Transverse colon (tissue), 4 donors: ENCODE results near the gene RASAL2. TPM values are rescaled to one million over a fixed set of nuclear protein-coding genes. Genes with fewer than 3 reads are reported as not detected.

Experiments
- DNase-seq: peaks from one replicate; pipeline ENCODE4 v3.0.0-alpha.2; 2019
- H3K27ac ChIP-seq, 4 donors: fragments of 200-600 bp; sonication (generic); 2 replicates each; pipeline ENCODE4 v1.5.1; 2016 to 2018; ENCODE audit warnings: inconsistent platforms in 4 of 4
- H3K27me3 ChIP-seq: fragments of 200-600 bp; sonication (generic); 2 replicates; pipeline ENCODE4 v1.5.1; 2017; ENCODE audit warnings: inconsistent platforms
- H3K36me3 ChIP-seq, 4 donors: fragments of 200-600 bp; sonication (generic); 2 replicates each; pipeline ENCODE4 v1.5.1; 2017 to 2019; ENCODE audit warnings: inconsistent platforms in 4 of 4
- H3K4me1 ChIP-seq, 4 donors: fragments of 200-600 bp; sonication (generic); 2 replicates each; pipeline ENCODE4 v1.5.1; 2017 to 2020; ENCODE audit warnings: inconsistent platforms in 4 of 4
- H3K4me3 ChIP-seq, 4 donors: fragments of 200-600 bp; sonication (generic); 1 replicate in 1 of 4; 2 replicates in 3 of 4; pipeline versions ENCODE4 v1.5.1 to v1.6.1; 2017 to 2019; ENCODE audit warnings: inconsistent platforms in 4 of 4
- H3K9me3 ChIP-seq, 2 donors: fragments of 200-600 bp; sonication (generic); 2 replicates each; pipeline ENCODE4 v1.5.1; 2017 to 2019; ENCODE audit warnings: inconsistent platforms in 2 of 2
- CTCF ChIP-seq, 5 experiments: fragments of 200-600 bp in 3 of 5; fragments of 450-650 bp in 2 of 5; sonication (generic) in 3 of 5; IDR thresholded peaks; 1 replicate in 2 of 5; 2 replicates in 3 of 5; pipeline ENCODE4 v1.5.1; 2016 to 2017; ENCODE audit warnings: antibody characterized with exemption in 5 of 5, inconsistent platforms in 3 of 5, mild to moderate bottlenecking in 2 of 5, moderate library complexity in 1 of 5
- EP300 ChIP-seq: sonication (generic); formaldehyde crosslinking; IDR thresholded peaks from one replicate; pipeline ENCODE4 v1.6.1; 2017; ENCODE audit warnings: antibody characterized with exemption, low read depth
- POLR2A ChIP-seq: fragments of 450-650 bp; IDR thresholded peaks from one replicate; pipeline ENCODE4 v1.6.1; 2016; ENCODE audit warnings: antibody characterized with exemption, mild to moderate bottlenecking, moderate library complexity
- POLR2AphosphoS5 ChIP-seq, 3 donors: sonication (generic); formaldehyde crosslinking; IDR thresholded peaks; one replicate each; pipeline ENCODE4 v1.6.1; 2016; ENCODE audit warnings: antibody characterized with exemption in 3 of 3
- WGBS, 2 donors: methylation state at CpG; one replicate each; pipeline ENCODE4 v1.1.5; 2018; ENCODE audit warnings: low coverage in 1 of 2; 5-methylcytosine and 5-hydroxymethylcytosine counted together
- in situ Hi-C, 4 donors: fragments of 200-750 bp; cut with MboI; loops; one replicate each; pipeline versions ENCODE4 v1.15.0 to v1.15.1; 2017; ENCODE audit warnings: low sequenced_read_pairs in 3 of 4, low pct_ligation_motif_present in 1 of 4, low pct_unique_long_range_greater_than_20kb in 1 of 4
- intact Hi-C: fragments of 100-400 bp; cut with DNase I; formaldehyde crosslinking; loops from one replicate; pipeline ENCODE4 v1.15.1; 2023; ENCODE audit warnings: low total_unique reads
- total RNA-seq, 4 donors: library from RNA; depleted of rRNA; stranded (reverse); fragments of >200 nt; gene quantifications; one replicate each; pipeline ENCODE4 v1.1.0, GENCODE V29; 2016

The RASAL2 gene
- total RNA-seq, 4 donors from 2014 or later, result 13.1 to 26.1 (median 19.8) TPM

DNA sequence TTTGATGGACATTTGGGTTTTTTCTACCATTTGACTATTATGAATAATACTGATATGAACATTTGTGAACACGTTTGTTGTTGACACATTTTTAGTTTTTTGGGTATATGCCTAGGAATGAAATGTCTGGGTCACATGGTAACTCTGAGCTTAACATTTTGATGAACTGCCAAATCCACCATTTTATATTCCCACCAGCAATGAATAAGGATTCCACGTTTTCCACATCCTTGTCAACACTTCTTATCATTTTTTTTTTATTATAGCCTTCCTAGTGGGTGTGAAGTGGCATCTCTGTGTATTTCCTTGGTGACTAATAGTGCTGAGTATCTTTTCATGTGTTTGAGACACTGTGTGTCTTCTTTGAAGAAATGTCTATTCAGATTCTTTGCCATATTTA is 67.6 kb downstream of the RASAL2 start:
- 52 to 60% methylated on average over 2 of the region's 2 CpGs for whole genome bisulfite sequencing, 2 donors
- no peak for DNase-seq
- no peak overlapping the region for H3K27ac ChIP-seq
- no peak for TF ChIP-seq EP300
- TF ChIP-seq POLR2A, result no peak
- TF ChIP-seq CTCF (IDR thresholded peaks at IDR 0.05), result no peak
- TF ChIP-seq POLR2AphosphoS5 (IDR thresholded peaks at IDR 0.05), result no peak
- no peak overlapping the region for H3K4me3 ChIP-seq
- no peaks in the 10 kb centered on the region for H3K36me3 ChIP-seq
- intact Hi-C loops, result no loop called here
- no peaks in the 10 kb centered on the region for H3K27me3 ChIP-seq
- H3K4me1 ChIP-seq, result peaks cover 0 to 4% (median 0%) of the 10 kb centered on the region in 4 donors
- H3K9me3 ChIP-seq, result no peaks in the 10 kb centered on the region
- in situ Hi-C loops, result no loop called here

DNA sequence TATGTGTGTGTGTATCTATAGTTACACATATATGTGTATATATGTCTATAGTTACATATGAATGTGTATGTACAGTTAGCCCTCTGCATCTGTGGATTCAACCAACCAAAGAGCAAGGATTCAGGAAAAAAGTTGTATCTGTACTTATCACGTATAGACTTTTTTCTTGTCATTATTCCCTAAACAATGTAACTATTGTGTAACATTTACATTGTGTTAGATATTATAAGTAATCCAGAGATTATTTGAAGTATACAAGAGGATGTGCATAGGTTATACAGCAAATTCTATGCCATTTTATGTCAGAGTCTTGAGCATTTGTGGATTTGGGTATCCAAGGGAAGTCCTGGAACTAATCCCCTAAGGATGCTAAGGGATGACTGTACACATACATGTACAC is 71.3 kb downstream of the RASAL2 start:
- in situ Hi-C loops, result no loop called here
- intact Hi-C loops, result no loop called here
- no peak for DNase-seq
- WGBS, 2 donors, result 85 to 88% methylated on average over 1 of the region's 1 CpG
- Histone ChIP-seq H3K4me1 (peaks cover 0 to 4% (median 0%) of the 10 kb centered on the region in 4 donors), H3K9me3 (no peaks in the 10 kb centered on the region), H3K27ac (no peak overlapping the region), H3K27me3 (no peaks in the 10 kb centered on the region), H3K4me3 (no peak overlapping the region), H3K36me3 (no peaks in the 10 kb centered on the region)
- TF ChIP-seq EP300, result no peak
- TF ChIP-seq POLR2A, result no peak
- no peak for TF ChIP-seq CTCF (IDR thresholded peaks at IDR 0.05)
- no peak for TF ChIP-seq POLR2AphosphoS5 (IDR thresholded peaks at IDR 0.05)

- no peak for DNase-seq
- H3K9me3 ChIP-seq, result no peaks in the 10 kb centered on the region
- H3K27ac ChIP-seq, result no peak overlapping the region
- peaks cover 0 to 4% (median 0%) of the 10 kb centered on the region in 4 donors for H3K4me1 ChIP-seq
- TF ChIP-seq POLR2AphosphoS5 (IDR thresholded peaks at IDR 0.05) (no peak), EP300 (no peak), CTCF (IDR thresholded peaks at IDR 0.05) (no peak), POLR2A (no peak)
- no peak overlapping the region for H3K4me3 ChIP-seq
- no peaks in the 10 kb centered on the region for H3K27me3 ChIP-seq
- WGBS, 2 donors, result 0 to 38% methylated on average over 1 of the region's 1 CpG
- in situ Hi-C loops (no loop called here), intact Hi-C loops (no loop called here)
- no peaks in the 10 kb centered on the region for H3K36me3 ChIP-seq
Observed at GRCh38 chr1:178166429-178167024, 72.6 kb downstream of the RASAL2 start.

DNA sequence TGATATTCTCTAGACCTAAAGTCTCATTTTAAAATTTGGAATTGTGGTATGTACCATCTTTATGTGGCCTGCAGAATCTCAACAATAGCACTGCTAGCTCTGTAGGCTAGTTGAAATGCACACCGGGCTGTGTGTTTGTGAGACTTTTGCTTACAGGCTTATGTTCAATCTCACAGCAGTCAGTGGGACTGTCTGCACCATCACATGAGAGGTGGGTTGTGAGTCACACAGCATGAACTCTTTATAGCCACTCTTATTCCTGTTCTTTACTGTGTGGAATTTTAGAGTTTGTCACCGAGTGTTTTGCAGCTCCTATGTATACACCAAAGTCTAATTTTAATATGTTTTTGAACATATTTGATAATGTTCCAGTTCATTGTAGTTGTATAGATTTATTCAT is 74.6 kb downstream of the RASAL2 start:
- DNase-seq, result no peak
- no peak overlapping the region for H3K4me3 ChIP-seq
- no peak overlapping the region for H3K27ac ChIP-seq
- intact Hi-C loops (no loop called here), in situ Hi-C loops (no loop called here)
- no peaks in the 10 kb centered on the region for H3K9me3 ChIP-seq
- TF ChIP-seq POLR2AphosphoS5 (IDR thresholded peaks at IDR 0.05) (no peak), CTCF (IDR thresholded peaks at IDR 0.05) (no peak), EP300 (no peak), POLR2A (no peak)
- WGBS, 2 donors, result 71 to 75% methylated on average over 1 to 2 of the region's 2 CpGs
- peaks cover 0 to 4% (median 0%) of the 10 kb centered on the region in 4 donors for H3K4me1 ChIP-seq
- H3K36me3 ChIP-seq, result no peaks in the 10 kb centered on the region
- no peaks in the 10 kb centered on the region for H3K27me3 ChIP-seq
